NCI-H2227 (cell line): ENCODE measurements around the gene FAAP100.
"Not testable (repeated sequence)": the region's sequence is repeated elsewhere in the genome, so short reads cannot be mapped to it uniquely, and the experiment has no call there.

ENCODE experiments used
- DNase-seq: peaks from one replicate; lab custom pipeline; 2025; ENCODE audit not compliant: unreplicated experiment; lab: John Stamatoyannopoulos, UW

The FAAP100 gene

GRCh38 chr17:81539961-81540675, 12.0 kb downstream of the FAAP100 start:
- no peak for DNase-seq

- DNase-seq = no peak
Measured at GRCh38 chr17:81539571-81539900, 12.6 kb downstream of the FAAP100 start.

- DNase-seq = no peak
Measured at GRCh38 chr17:81538651-81539570, 13.2 kb downstream of the FAAP100 start.

GRCh38 chr17:81537856-81538555, 14.1 kb downstream of the FAAP100 start:
- peak; percentile 66 for DNase-seq

GRCh38 chr17:81537343-81537855, 14.8 kb downstream of the FAAP100 start:
- DNase-seq = peak; percentile 59

GRCh38 chr17:81536299-81537290, 15.6 kb downstream of the FAAP100 start:
- no peak for DNase-seq

- DNase-seq = no peak
Measured at GRCh38 chr17:81535480-81536298, 16.5 kb downstream of the FAAP100 start.

- no peak for DNase-seq
Measured at GRCh38 chr17:81535007-81535328, 17.2 kb downstream of the FAAP100 start.

GRCh38 chr17:81534157-81535006, 17.8 kb downstream of the FAAP100 start:
- DNase-seq = no peak

GRCh38 chr17:81533339-81534141, 18.6 kb downstream of the FAAP100 start:
- no peak for DNase-seq

GRCh38 chr17:81532490-81533287, 19.5 kb downstream of the FAAP100 start:
- DNase-seq = no peak

- not testable (repeated sequence) for DNase-seq
Measured at GRCh38 chr17:81531998-81532404, 20.2 kb downstream of the FAAP100 start.

- not testable (repeated sequence) for DNase-seq
Measured at GRCh38 chr17:81531013-81531412, 21.1 kb downstream of the FAAP100 start.

GRCh38 chr17:81529437-81529803, 22.7 kb downstream of the FAAP100 start:
- DNase-seq = no peak

GRCh38 chr17:81528651-81529436, 23.3 kb downstream of the FAAP100 start:
- no peak for DNase-seq

- DNase-seq = no peak
Measured at GRCh38 chr17:81528384-81528650, 23.8 kb downstream of the FAAP100 start.
